GM19397 (cell line): ENCODE measurements around the gene PHACTR1.

Source experiments
- ATAC-seq: cut with Tn5 transposase; IDR thresholded peaks from one replicate; pipeline ENCODE4 v1.9.1; 2021; ENCODE audit warnings: mild to moderate bottlenecking, moderate library complexity; ENCODE audit not compliant: unreplicated experiment

The PHACTR1 gene

GRCh38 chr6:13091192-13091591, 374.6 kb downstream of the PHACTR1 start:
- ATAC-seq: no peak

- no peak for ATAC-seq
Measured at GRCh38 chr6:13094781-13095425, 378.3 kb downstream of the PHACTR1 start.

GRCh38 chr6:13096084-13096483, 379.5 kb downstream of the PHACTR1 start:
- ATAC-seq: no peak

GRCh38 chr6:13097454-13097853, 380.9 kb downstream of the PHACTR1 start:
- no peak for ATAC-seq

- ATAC-seq: no peak
Measured at GRCh38 chr6:13098006-13098405, 381.4 kb downstream of the PHACTR1 start.

- no peak for ATAC-seq
Measured at GRCh38 chr6:13098793-13099570, 382.4 kb downstream of the PHACTR1 start.

GRCh38 chr6:13099771-13100170, 383.2 kb downstream of the PHACTR1 start:
- no peak for ATAC-seq

- no peak for ATAC-seq
Measured at GRCh38 chr6:13101409-13101808, 384.8 kb downstream of the PHACTR1 start.

- no peak for ATAC-seq
Measured at GRCh38 chr6:13101985-13102384, 385.4 kb downstream of the PHACTR1 start.

- ATAC-seq: no peak
Measured at GRCh38 chr6:13103169-13103568, 386.6 kb downstream of the PHACTR1 start.

- no peak for ATAC-seq
Measured at GRCh38 chr6:13105139-13105538, 388.6 kb downstream of the PHACTR1 start.

GRCh38 chr6:13112921-13113320, 396.4 kb downstream of the PHACTR1 start:
- no peak for ATAC-seq

- no peak for ATAC-seq
Measured at GRCh38 chr6:13113376-13113775, 396.8 kb downstream of the PHACTR1 start.

GRCh38 chr6:13113981-13114593, 397.5 kb downstream of the PHACTR1 start:
- no peak for ATAC-seq

GRCh38 chr6:13116155-13116554, 399.6 kb downstream of the PHACTR1 start:
- no peak for ATAC-seq

- ATAC-seq: no peak
Measured at GRCh38 chr6:13117570-13117969, 401.0 kb downstream of the PHACTR1 start.

GRCh38 chr6:13119549-13119948, 403.0 kb downstream of the PHACTR1 start:
- no peak for ATAC-seq

- ATAC-seq: no peak
Measured at GRCh38 chr6:13120483-13121482, 404.2 kb downstream of the PHACTR1 start.

GRCh38 chr6:13124131-13124530, 407.6 kb downstream of the PHACTR1 start:
- ATAC-seq: no peak

GRCh38 chr6:13125841-13126240, 409.3 kb downstream of the PHACTR1 start:
- no peak for ATAC-seq
